ENCODE measurements around the gene S100A10. TPM values are rescaled to one million over a fixed set of nuclear protein-coding genes. Genes with fewer than 3 reads are reported as not detected.

S100A10 gene
- total RNA-seq, 1 donor from 2014 or later, result 272 TPM

DNA sequence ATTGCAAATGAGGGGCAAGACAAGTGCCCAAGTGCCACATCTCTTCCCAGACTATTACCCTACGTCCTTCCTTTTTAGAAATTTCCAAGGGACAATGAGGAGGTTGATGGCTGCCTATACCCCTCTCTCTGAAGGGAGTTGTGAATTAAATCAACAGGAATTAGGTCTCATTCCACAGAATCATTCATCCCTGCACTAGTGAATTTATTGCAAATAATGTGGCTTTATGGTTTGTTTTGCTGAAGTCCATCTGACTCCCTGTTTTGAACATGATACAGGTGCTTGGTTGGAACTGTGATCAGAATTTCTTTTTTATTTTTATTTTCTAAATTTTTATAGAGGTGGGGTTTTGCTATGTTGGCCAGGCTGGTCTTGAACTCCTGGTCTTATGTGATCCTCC lies 50.1 kb downstream of the S100A10 start:
- intact Hi-C loops (cut with micrococcal nuclease), result no loop called here

DNA sequence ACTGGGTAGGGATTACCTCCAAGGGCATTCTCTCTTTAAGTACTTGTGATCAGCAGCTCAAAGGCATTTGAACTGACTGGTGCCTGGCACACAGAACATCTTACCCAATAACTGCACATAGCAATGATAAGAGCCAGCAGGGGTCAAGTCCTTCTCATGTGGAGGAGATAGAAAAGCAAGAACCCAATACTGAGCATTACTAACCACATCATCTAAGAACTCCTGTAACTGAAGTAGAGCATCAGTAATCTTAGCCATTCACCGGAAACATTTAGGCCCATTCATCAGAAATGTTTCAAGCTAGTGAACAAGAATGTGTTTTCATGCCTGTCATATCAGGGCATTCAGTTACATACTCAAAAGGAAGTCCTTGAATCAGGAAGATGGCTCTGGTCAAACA lies 50.8 kb downstream of the S100A10 start:
- intact Hi-C loops (cut with micrococcal nuclease), result no loop called here

DNA sequence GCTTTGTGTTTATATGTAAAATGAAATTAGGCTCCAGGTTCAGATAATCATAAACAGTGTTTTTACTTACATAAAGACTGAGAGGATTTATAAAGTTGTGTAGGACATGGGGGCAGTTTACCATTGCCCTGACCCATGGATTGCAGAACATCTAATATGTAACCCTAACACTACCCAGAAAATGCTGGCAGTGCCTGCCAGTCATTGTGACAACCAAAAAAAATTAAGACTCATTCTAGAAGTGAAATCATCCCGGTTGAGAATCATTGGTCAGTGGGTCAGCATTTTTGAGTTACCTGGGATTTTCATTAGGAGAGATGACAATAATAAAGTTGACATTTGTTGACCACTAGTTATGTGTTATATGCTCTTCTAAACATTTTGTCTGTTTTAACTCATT lies 53.1 kb downstream of the S100A10 start:
- intact Hi-C loops (cut with micrococcal nuclease), result loop anchor here (2.0 kb wide), 1 partner anchor 42 kb away; no protein-coding TSS in a partner anchor

DNA sequence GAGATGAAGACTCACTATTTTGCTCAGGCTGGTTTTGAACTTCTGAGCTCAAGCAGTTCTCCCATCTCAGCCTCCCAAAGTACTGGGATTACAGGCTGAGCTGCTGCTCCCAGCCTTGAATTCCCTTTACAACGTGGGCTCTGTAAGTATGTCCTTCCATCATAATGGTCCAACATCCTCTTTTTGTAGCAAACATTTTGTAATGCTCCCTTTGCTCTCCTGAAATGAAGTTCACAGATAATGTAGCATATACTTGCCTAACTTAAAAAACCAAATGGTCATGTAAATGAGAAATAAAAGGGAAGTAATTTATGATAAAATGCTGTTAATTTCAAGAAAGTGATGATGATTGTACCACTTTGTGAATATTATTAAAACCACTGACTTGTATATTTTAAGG lies 53.9 kb downstream of the S100A10 start:
- intact Hi-C loops (cut with micrococcal nuclease), result loop anchor here (2.0 kb wide), 1 partner anchor 41 kb away; no protein-coding TSS in a partner anchor

DNA sequence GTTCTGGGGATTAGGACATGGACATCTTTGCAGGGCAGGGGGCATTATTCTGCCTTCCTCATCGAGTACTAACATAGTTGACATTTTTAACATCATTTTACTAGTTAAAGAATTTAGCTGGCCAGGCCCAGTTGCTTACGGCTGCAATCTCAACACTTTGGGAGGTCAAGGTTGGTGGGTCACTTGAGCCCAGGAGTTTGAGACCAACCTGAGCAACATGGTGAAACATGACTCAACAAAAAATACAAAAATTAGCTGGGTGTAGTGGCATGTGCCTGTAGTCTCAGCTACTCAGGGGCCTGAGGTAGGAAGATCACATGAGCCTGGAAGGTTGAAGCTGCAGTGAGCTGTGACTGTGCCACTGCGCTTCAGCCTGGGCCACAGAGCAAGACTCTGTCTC lies 54.5 kb downstream of the S100A10 start:
- intact Hi-C loops (cut with micrococcal nuclease), result no loop called here

GRCh38 chr1:151936653-151937052 lies 57.0 kb downstream of the S100A10 start:
- intact Hi-C loops (cut with micrococcal nuclease), result no loop called here

- intact Hi-C loops (cut with micrococcal nuclease), result no loop called here
These were observed 57.6 kb downstream of the S100A10 start for GRCh38 chr1:151935894-151936602.

DNA sequence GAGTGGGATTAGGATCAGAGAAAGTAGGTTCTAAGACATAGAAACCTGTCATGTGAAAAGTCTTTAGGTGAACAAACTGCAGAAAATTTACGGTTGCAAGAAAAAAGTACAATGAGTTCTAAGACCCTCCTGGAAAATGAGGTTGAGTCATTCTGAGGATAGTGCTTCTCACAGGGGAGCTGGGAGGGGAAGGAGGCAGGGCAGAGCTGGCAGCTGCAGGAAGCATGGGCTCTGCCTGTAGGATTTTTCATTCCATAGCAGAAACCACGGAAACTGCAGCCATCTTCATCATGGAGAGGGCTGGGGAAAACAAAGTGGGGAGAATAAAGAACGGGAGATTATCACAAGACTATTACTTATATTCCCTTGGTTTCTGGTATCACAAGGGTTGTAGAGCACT lies 58.5 kb downstream of the S100A10 start:
- intact Hi-C loops (cut with micrococcal nuclease), result no loop called here

- intact Hi-C loops (cut with micrococcal nuclease), result loop anchor here (1.0 kb wide), 6 partner anchors 34 to 251 kb away; no protein-coding TSS in a partner anchor
These were observed 59.6 kb downstream of the S100A10 start for GRCh38 chr1:151934048-151934493.

Other genes starting within 250 kb of the S100A10 start
- 108 and 113 TPM in 2 replicates for gene MRPL9, start 230.4 kb downstream of the S100A10 start, total RNA-seq
- 20.3 and 20.8 TPM in 2 replicates for gene TDRKH, start 203.4 kb downstream of the S100A10 start, total RNA-seq
- gene LINGO4, start 188.4 kb downstream of the S100A10 start, total RNA-seq, result 0.10 and 0.12 TPM in 2 replicates
- gene RORC, start 162.1 kb downstream of the S100A10 start, total RNA-seq, result 1.5 and 1.9 TPM in 2 replicates
- gene C2CD4D, start 154.0 kb downstream of the S100A10 start, total RNA-seq, result 0.66 and 0.83 TPM in 2 replicates
- gene THEM5, start 140.1 kb downstream of the S100A10 start, total RNA-seq, result not detected in 2 replicates
- gene THEM4, start 84.3 kb downstream of the S100A10 start, total RNA-seq, result 31.9 and 34.6 TPM in 2 replicates
- gene S100A11, start 43.1 kb upstream of the S100A10 start, total RNA-seq, result 450 TPM in 2 replicates
- not detected in 2 replicates for gene TCHHL1, start 95.2 kb upstream of the S100A10 start, total RNA-seq
- 0.07 TPM in 1 of 2 replicates, not detected in the other for gene TCHH, start 121.6 kb upstream of the S100A10 start, total RNA-seq
- gene RPTN, start 165.4 kb upstream of the S100A10 start, total RNA-seq, result not detected in 2 replicates
- not detected in 2 replicates for gene HRNR, start 230.3 kb upstream of the S100A10 start, total RNA-seq

Measured in T-helper 1 cell treated with Interleukin-12 subunit alpha and Interleukin-12 subunit beta and Interleukin-4 antibody, amounts not matched to agents 30 ng/mL and 1 ng/mL, for 36 hours (primary cell).